WI38 (cell line): ENCODE results near the gene WWOX.

ENCODE experiments used
- H3K4me3 ChIP-seq: 2 replicates; pipeline ENCODE4 v1.5.1; 2011; ENCODE audit warnings: low read depth, mild to moderate bottlenecking, control low read depth, low read length
- TF ChIP-seq, protein P1 (sequence below): IDR thresholded peaks from 2 replicates; pipeline ENCODE4 v1.5.1; 2012; ENCODE audit warnings: low read depth, mild to moderate bottlenecking, control low read depth, low read length

WWOX gene

GRCh38 chr16:78501744-78502143 is 402.3 kb downstream of the WWOX start:
- TF ChIP-seq, protein P1, sequence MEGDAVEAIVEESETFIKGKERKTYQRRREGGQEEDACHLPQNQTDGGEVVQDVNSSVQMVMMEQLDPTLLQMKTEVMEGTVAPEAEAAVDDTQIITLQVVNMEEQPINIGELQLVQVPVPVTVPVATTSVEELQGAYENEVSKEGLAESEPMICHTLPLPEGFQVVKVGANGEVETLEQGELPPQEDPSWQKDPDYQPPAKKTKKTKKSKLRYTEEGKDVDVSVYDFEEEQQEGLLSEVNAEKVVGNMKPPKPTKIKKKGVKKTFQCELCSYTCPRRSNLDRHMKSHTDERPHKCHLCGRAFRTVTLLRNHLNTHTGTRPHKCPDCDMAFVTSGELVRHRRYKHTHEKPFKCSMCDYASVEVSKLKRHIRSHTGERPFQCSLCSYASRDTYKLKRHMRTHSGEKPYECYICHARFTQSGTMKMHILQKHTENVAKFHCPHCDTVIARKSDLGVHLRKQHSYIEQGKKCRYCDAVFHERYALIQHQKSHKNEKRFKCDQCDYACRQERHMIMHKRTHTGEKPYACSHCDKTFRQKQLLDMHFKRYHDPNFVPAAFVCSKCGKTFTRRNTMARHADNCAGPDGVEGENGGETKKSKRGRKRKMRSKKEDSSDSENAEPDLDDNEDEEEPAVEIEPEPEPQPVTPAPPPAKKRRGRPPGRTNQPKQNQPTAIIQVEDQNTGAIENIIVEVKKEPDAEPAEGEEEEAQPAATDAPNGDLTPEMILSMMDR: no peak
- no peak overlapping the region for H3K4me3 ChIP-seq

DNA sequence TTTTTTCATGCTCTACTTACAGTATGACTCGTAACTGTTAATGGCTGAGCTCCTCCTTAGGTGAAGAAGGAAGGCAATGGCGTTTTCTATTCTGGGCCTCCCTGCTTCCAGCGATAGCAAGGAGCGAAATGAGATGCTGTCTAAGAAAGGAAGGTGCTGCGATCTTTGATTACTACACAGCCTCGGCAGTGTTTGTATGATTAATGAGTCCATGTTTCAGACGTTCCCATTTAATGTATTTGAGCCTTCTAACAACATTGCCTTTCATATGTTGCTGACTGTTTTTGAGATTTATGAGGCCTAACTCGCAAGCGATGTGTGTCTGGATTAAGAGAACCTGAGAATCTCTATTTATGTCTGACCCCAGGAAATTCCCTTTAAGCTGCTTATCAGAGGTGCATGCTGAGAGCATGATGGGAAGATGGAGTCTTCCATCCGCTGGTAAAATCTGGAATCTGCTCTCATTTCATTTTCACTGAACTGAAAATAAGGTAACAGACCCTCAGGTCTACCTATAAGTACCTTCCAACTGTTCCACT is 403.4 kb downstream of the WWOX start:
- TF ChIP-seq, protein P1: no peak
- no peak overlapping the region for H3K4me3 ChIP-seq

GRCh38 chr16:78503602-78504001 is 404.1 kb downstream of the WWOX start:
- no peak overlapping the region for H3K4me3 ChIP-seq
- TF ChIP-seq, protein P1: no peak

DNA sequence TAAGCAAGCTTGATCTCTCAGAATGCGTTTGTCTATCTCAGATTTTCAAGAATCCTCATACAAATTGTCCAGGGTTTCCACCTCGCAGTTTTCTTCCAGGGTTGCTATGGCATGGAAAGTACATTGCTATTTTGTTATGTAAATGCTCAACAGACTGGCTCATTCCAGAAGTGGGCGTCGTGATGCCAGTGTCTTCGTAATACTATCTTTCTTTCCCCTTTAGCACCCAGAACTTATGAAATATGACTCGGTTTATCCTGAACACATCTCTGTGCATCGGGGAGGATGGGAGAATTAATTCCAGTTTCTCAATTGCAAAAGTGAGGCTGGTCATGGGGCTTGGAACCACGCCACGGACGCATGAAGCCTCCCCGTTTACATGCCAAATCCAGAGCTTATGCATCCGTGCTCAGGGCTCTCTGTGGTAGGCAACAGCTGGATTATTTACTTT is 405.0 kb downstream of the WWOX start:
- TF ChIP-seq, protein P1: no peak
- no peak overlapping the region for H3K4me3 ChIP-seq

DNA sequence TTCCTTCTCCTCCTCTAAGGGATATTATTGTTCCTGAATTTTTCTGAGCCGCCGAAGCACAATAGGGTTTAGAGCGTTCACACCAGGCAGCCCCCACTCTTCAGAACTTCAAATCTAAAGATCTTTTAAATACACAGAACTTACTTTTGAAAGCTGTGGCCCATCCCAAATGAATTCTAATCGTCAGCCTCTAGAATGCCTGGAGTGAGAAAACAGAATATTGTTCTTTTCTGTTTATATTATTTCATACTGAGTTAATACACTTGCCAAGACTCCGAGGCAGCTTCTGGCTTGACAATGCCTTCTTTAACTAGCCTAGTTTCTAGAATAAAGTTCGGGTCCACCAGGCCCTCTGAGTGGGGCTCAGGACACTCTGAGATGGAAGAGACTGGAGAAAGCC is 405.6 kb downstream of the WWOX start:
- TF ChIP-seq, protein P1: no peak
- H3K4me3 ChIP-seq: no peak overlapping the region

- TF ChIP-seq, protein P1: no peak
- no peak overlapping the region for H3K4me3 ChIP-seq
Observed at GRCh38 chr16:78505544-78506366, 406.3 kb downstream of the WWOX start.
